Measurements from ENCODE around the gene CLDN10.

CLDN10 gene

GRCh38 chr13:95603887-95604555 is 51.5 kb downstream of the CLDN10 start:
- ATAC-seq: no peak

GRCh38 chr13:95604556-95604915 is 52.0 kb downstream of the CLDN10 start:
- no peak for ATAC-seq

- no peak for ATAC-seq
Measured at GRCh38 chr13:95605448-95606125, 53.1 kb downstream of the CLDN10 start.

- ATAC-seq: no peak
Measured at GRCh38 chr13:95607366-95607765, 54.8 kb downstream of the CLDN10 start.

GRCh38 chr13:95608640-95609323 is 56.3 kb downstream of the CLDN10 start:
- ATAC-seq: no peak

- ATAC-seq: no peak
Measured at GRCh38 chr13:95614641-95615245, 62.2 kb downstream of the CLDN10 start.

- no peak for ATAC-seq
Measured at GRCh38 chr13:95615539-95615938, 63.0 kb downstream of the CLDN10 start.

GRCh38 chr13:95620030-95620824 is 67.7 kb downstream of the CLDN10 start:
- ATAC-seq: no peak

GRCh38 chr13:95620825-95621498 is 68.4 kb downstream of the CLDN10 start:
- no peak for ATAC-seq

GRCh38 chr13:95623141-95623540 is 70.6 kb downstream of the CLDN10 start:
- ATAC-seq: no peak

- no peak for ATAC-seq
Measured at GRCh38 chr13:95624020-95624419, 71.5 kb downstream of the CLDN10 start.

- no peak for ATAC-seq
Measured at GRCh38 chr13:95626768-95627167, 74.2 kb downstream of the CLDN10 start.

- no peak for ATAC-seq
Measured at GRCh38 chr13:95627590-95627989, 75.1 kb downstream of the CLDN10 start.

GRCh38 chr13:95628488-95628887 is 76.0 kb downstream of the CLDN10 start:
- no peak for ATAC-seq

- ATAC-seq: no peak
Measured at GRCh38 chr13:95629071-95629470, 76.6 kb downstream of the CLDN10 start.
